ENCODE measurements around the gene ADH6. TPM values are rescaled to one million over a fixed set of nuclear protein-coding genes. Genes with fewer than 3 reads are reported as not detected.

Gene ADH6
- total RNA-seq, 1 donor, result not detected

DNA sequence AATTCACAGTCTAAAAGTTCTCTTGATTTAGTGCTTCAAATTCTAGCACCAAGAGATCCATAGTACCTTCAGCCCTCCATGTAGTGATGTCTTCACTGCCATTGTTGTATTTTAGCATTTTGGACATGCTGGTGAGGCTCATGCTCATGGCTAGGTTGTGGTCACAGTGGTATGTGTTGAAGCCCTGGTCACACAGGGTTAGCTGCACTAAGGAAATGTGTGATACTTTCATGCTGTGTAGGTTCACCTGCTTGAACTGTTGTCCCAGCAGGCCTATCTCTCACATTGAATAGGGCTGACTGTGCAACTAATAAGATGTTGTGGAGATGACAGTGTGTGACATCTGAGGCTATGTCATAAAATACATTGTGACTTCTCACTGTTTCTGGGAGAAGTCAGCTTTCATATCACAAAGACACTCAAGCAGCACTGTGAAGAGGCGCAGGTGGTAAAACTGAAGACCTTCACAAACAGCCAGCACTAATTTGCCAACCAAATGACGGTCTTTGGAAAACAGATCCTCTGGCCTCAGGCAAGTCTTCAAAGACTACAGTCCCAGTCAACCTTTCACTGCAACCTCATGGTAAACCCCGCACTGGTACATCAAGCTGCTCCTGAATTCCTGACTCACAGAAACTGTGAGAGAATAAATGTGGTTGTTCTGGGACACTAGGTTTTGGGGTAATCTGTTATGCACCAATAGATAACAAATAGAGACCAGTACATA lies 57.5 kb downstream of the ADH6 start:
- Histone ChIP-seq H3K4me1 (ENCODE audit: insufficient read depth, low read length) (no peaks in the 10 kb centered on the region), H3K27me3 (ENCODE audit: insufficient read depth, low read length) (no peaks in the 10 kb centered on the region), H3K9me3 (ENCODE audit: low read depth, low read length) (no peaks in the 10 kb centered on the region), H3K4me3 (ENCODE audit: low read length) (no peak overlapping the region)

DNA sequence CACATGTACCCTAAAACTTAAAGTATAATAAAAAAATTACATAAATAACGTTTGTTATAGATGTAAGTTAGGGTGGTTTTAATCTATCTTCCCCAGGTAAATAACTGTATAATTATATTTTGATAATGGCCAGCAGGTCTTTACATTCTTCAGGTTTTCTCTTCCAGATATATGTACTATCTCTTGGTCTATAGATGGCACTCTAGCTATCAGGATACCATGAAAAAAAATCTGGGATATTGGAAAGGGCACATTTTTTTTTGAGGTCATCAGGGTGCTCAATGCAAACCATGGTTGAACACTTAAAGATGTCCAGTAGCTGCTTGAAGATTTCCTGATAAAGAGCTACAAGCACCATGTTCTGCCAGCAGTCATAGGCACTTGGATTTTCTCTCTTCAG lies 59.3 kb downstream of the ADH6 start:
- Histone ChIP-seq H3K9me3 (ENCODE audit: low read depth, low read length) (no peaks in the 10 kb centered on the region), H3K27me3 (ENCODE audit: insufficient read depth, low read length) (no peaks in the 10 kb centered on the region), H3K4me3 (ENCODE audit: low read length) (no peak overlapping the region), H3K4me1 (ENCODE audit: insufficient read depth, low read length) (no peaks in the 10 kb centered on the region)

DNA sequence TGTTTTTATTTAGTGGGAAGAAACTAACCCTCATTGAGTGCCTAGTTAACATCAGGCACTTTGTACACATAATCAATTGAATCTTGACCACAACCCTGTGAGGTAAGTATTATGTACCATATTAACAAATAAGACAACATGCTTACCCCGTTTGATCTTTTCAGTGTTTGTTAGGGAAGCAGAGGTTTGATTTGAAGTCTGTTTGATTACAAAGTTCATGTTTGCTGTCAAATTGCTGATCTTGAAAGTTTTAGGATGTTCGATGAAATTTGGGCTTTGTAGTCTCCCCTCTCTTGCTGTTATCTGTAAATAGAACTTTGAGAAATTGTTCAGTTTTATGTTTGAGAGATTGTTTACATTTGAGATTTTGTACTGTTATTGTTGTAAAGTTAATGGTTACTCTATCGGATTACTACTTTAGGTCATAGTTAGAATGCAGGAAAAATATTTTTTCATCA lies 61.5 kb downstream of the ADH6 start:
- Histone ChIP-seq H3K4me1 (ENCODE audit: insufficient read depth, low read length) (no peaks in the 10 kb centered on the region), H3K9me3 (ENCODE audit: low read depth, low read length) (no peaks in the 10 kb centered on the region), H3K4me3 (ENCODE audit: low read length) (no peak overlapping the region), H3K27me3 (ENCODE audit: insufficient read depth, low read length) (no peaks in the 10 kb centered on the region)

GRCh38 chr4:99156992-99157391 lies 62.1 kb downstream of the ADH6 start:
- H3K4me1 ChIP-seq (ENCODE audit: insufficient read depth, low read length), result no peaks in the 10 kb centered on the region
- H3K4me3 ChIP-seq (ENCODE audit: low read length), result no peak overlapping the region
- no peaks in the 10 kb centered on the region for H3K27me3 ChIP-seq (ENCODE audit: insufficient read depth, low read length)
- no peaks in the 10 kb centered on the region for H3K9me3 ChIP-seq (ENCODE audit: low read depth, low read length)

GRCh38 chr4:99154658-99155342 lies 64.2 kb downstream of the ADH6 start:
- Histone ChIP-seq H3K9me3 (ENCODE audit: low read depth, low read length) (no peaks in the 10 kb centered on the region), H3K27me3 (ENCODE audit: insufficient read depth, low read length) (no peaks in the 10 kb centered on the region), H3K4me3 (ENCODE audit: low read length) (no peak overlapping the region), H3K4me1 (ENCODE audit: insufficient read depth, low read length) (no peaks in the 10 kb centered on the region)

Other genes with a start within 250 kb of the ADH6 start
- 25.2 TPM for gene METAP1, start 223.5 kb downstream of the ADH6 start, total RNA-seq
- gene ADH5, start 130.5 kb downstream of the ADH6 start, total RNA-seq, result 45.9 TPM
- gene ADH4, start 74.9 kb downstream of the ADH6 start, total RNA-seq, result not detected
- gene ADH1A, start 71.7 kb upstream of the ADH6 start, total RNA-seq, result not detected
- not detected for gene ADH1B, start 102.2 kb upstream of the ADH6 start, total RNA-seq
- gene ADH1C, start 133.5 kb upstream of the ADH6 start, total RNA-seq, result not detected
- not detected for gene ADH7, start 216.1 kb upstream of the ADH6 start, total RNA-seq